Parathyroid adenoma (tissue), 2 donors: ENCODE data around the gene ZBTB18.

Experiments used
- H2AFZ ChIP-seq: fragments of 300-600 bp; sonication (generic); one replicate; pipeline ENCODE4 v1.7.0; 2017; ENCODE audit warnings: antibody characterized with exemption, mild to moderate bottlenecking
- H3K27ac ChIP-seq: fragments of 300-600 bp; sonication (generic); one replicate; pipeline ENCODE4 v1.7.0; 2017
- H3K27me3 ChIP-seq: fragments of 300-600 bp; sonication (generic); one replicate; pipeline ENCODE4 v1.7.0; 2017; ENCODE audit warnings: low read length; ENCODE audit not compliant: control insufficient read depth, insufficient read depth
- H3K36me3 ChIP-seq: fragments of 300-600 bp; sonication (generic); one replicate; pipeline ENCODE4 v1.7.0; 2017; ENCODE audit warnings: low read length; ENCODE audit not compliant: control insufficient read depth, insufficient read depth
- H3K4me1 ChIP-seq: fragments of 300-600 bp; sonication (generic); one replicate; pipeline ENCODE4 v1.7.0; 2017; ENCODE audit warnings: control low read depth
- H3K4me2 ChIP-seq: fragments of 300-600 bp; sonication (generic); one replicate; pipeline ENCODE4 v1.7.0; 2017; ENCODE audit warnings: low read length
- H3K4me3 ChIP-seq: fragments of 300-600 bp; sonication (generic); one replicate; pipeline ENCODE4 v1.7.0; 2017; ENCODE audit warnings: low read depth, low read length
- H3K79me2 ChIP-seq: fragments of 300-600 bp; sonication (generic); one replicate; pipeline ENCODE4 v1.7.0; 2017; ENCODE audit warnings: control low read depth
- H3K9ac ChIP-seq: fragments of 300-600 bp; sonication (generic); one replicate; pipeline ENCODE4 v1.7.0; 2017; ENCODE audit warnings: mild to moderate bottlenecking
- H3K9me3 ChIP-seq: fragments of 300-600 bp; sonication (generic); one replicate; pipeline ENCODE4 v1.7.0; 2017; ENCODE audit warnings: low read length; ENCODE audit not compliant: control insufficient read depth
- CTCF ChIP-seq: fragments of 300-600 bp; sonication (generic); IDR thresholded peaks from one replicate; pipeline ENCODE4 v1.7.0; 2017; ENCODE audit warnings: antibody characterized with exemption, mild to moderate bottlenecking
- donor health status: primary hyperparathyroidism.

Gene ZBTB18

GRCh38 chr1:244104309-244105060 lies 53.4 kb downstream of the ZBTB18 start:
- no peak overlapping the region for H3K9ac ChIP-seq
- TF ChIP-seq CTCF, result no peak
- no peaks in the 10 kb centered on the region for H3K4me1 ChIP-seq
- H3K4me2 ChIP-seq, result no peak overlapping the region
- no peaks in the 10 kb centered on the region for H3K9me3 ChIP-seq
- no peaks in the 10 kb centered on the region for H3K36me3 ChIP-seq
- no peaks in the 10 kb centered on the region for H3K27me3 ChIP-seq
- no peak overlapping the region for H2AFZ ChIP-seq
- H3K4me3 ChIP-seq, result no peak overlapping the region
- no peak overlapping the region for H3K27ac ChIP-seq
- no peaks in the 10 kb centered on the region for H3K79me2 ChIP-seq

- Histone ChIP-seq H2AFZ (no peak overlapping the region), H3K4me3 (no peak overlapping the region), H3K4me1 (no peaks in the 10 kb centered on the region), H3K9ac (no peak overlapping the region), H3K79me2 (no peaks in the 10 kb centered on the region), H3K27ac (no peak overlapping the region), H3K9me3 (no peaks in the 10 kb centered on the region), H3K36me3 (no peaks in the 10 kb centered on the region), H3K4me2 (no peak overlapping the region), H3K27me3 (no peaks in the 10 kb centered on the region)
- no peak for TF ChIP-seq CTCF
Measured at GRCh38 chr1:244106176-244106575, 55.1 kb downstream of the ZBTB18 start.
